Measurements from ENCODE around the gene ZCCHC24.

GRCh38 chr10:79410315-79411094, 34.9 kb downstream of the ZCCHC24 start:
- TF ChIP-seq CTCF (IDR thresholded peaks at IDR 0.05) = no peak
- no peak for TF ChIP-seq POLR2A (IDR thresholded peaks at IDR 0.05)
